KG1 (cell line): Measurements from ENCODE around the gene SP140L.
"Not testable (repeated sequence)": the region's sequence is repeated elsewhere in the genome, so short reads cannot be mapped to it uniquely, and the experiment has no call there.

Source experiments
- DNase-seq: peaks from one replicate; lab custom pipeline; 2025; lab: John Stamatoyannopoulos, UW

The SP140L gene

GRCh38 chr2:230323385-230324106 is 3.4 kb upstream of the SP140L start:
- DNase-seq = no peak

GRCh38 chr2:230324503-230324902 is 2.5 kb upstream of the SP140L start:
- DNase-seq = no peak

- no peak for DNase-seq
Observed at GRCh38 chr2:230325316-230326243, 1.4 kb upstream of the SP140L start.

- no peak for DNase-seq
Observed at GRCh38 chr2:230327418-230328154, 593 bp downstream of the SP140L start.

GRCh38 chr2:230328155-230328458 is 1.1 kb downstream of the SP140L start:
- DNase-seq = no peak

- no peak for DNase-seq
Observed at GRCh38 chr2:230329946-230330605, 3.1 kb downstream of the SP140L start.

GRCh38 chr2:230330725-230331124 is 3.7 kb downstream of the SP140L start:
- no peak for DNase-seq

GRCh38 chr2:230335461-230335863 is 8.5 kb downstream of the SP140L start:
- no peak for DNase-seq

GRCh38 chr2:230335864-230336506 is 9.0 kb downstream of the SP140L start:
- no peak for DNase-seq

GRCh38 chr2:230341936-230342528 is 15.0 kb downstream of the SP140L start:
- DNase-seq = not testable (repeated sequence)

- not testable (repeated sequence) for DNase-seq
Observed at GRCh38 chr2:230343041-230343624, 16.1 kb downstream of the SP140L start.

- DNase-seq = no peak
Observed at GRCh38 chr2:230343747-230344146, 16.8 kb downstream of the SP140L start.

GRCh38 chr2:230346465-230346864 is 19.5 kb downstream of the SP140L start:
- DNase-seq = no peak

GRCh38 chr2:230346921-230347533 is 20.0 kb downstream of the SP140L start:
- DNase-seq = no peak

GRCh38 chr2:230347659-230348305 is 20.8 kb downstream of the SP140L start:
- no peak for DNase-seq

GRCh38 chr2:230348787-230349186 is 21.8 kb downstream of the SP140L start:
- no peak for DNase-seq

- no peak for DNase-seq
Observed at GRCh38 chr2:230356084-230356483, 29.1 kb downstream of the SP140L start.

GRCh38 chr2:230358305-230358704 is 31.3 kb downstream of the SP140L start:
- DNase-seq = no peak

- DNase-seq = no peak
Observed at GRCh38 chr2:230360028-230360427, 33.0 kb downstream of the SP140L start.
